Measurements from ENCODE around the gene VSIG8.

Gene VSIG8

GRCh38 chr1:159849626-159850366 lies 12.7 kb downstream of the VSIG8 start:
- no peak for TF ChIP-seq CTCF (IDR thresholded peaks at IDR 0.05; ENCODE audit: insufficient read depth, low read length, poor library complexity, severe bottlenecking)
- no peaks in the 10 kb centered on the region; the same call in 1 of the 2 replicates for H3K27me3 ChIP-seq (replicated peaks; ENCODE audit: control insufficient read depth, insufficient read depth, low read length)
- no peak for DNase-seq (ENCODE audit: extremely low read depth, insufficient read length)
- no peaks in the 10 kb centered on the region for H3K36me3 ChIP-seq (ENCODE audit: control insufficient read depth, insufficient read depth, low read length)
- H3K4me3 ChIP-seq (replicated peaks; ENCODE audit: low read depth, low read length): no peak overlapping the region

- Histone ChIP-seq H3K4me3 (replicated peaks; ENCODE audit: low read depth, low read length) (no peak overlapping the region), H3K36me3 (ENCODE audit: control insufficient read depth, insufficient read depth, low read length) (no peaks in the 10 kb centered on the region), H3K27me3 (replicated peaks; ENCODE audit: control insufficient read depth, insufficient read depth, low read length) (no peaks in the 10 kb centered on the region; the same call in 1 of the 2 replicates)
- DNase-seq (ENCODE audit: extremely low read depth, insufficient read length): no peak
- TF ChIP-seq CTCF (IDR thresholded peaks at IDR 0.05; ENCODE audit: insufficient read depth, low read length, poor library complexity, severe bottlenecking): no peak
Measured at GRCh38 chr1:159848326-159848725, 14.1 kb downstream of the VSIG8 start.

- Histone ChIP-seq H3K4me3 (replicated peaks; ENCODE audit: low read depth, low read length) (no peak overlapping the region), H3K36me3 (ENCODE audit: control insufficient read depth, insufficient read depth, low read length) (no peaks in the 10 kb centered on the region), H3K27me3 (replicated peaks; ENCODE audit: control insufficient read depth, insufficient read depth, low read length) (no peaks in the 10 kb centered on the region; the same call in 1 of the 2 replicates)
- DNase-seq (ENCODE audit: extremely low read depth, insufficient read length): no peak
- no peak for TF ChIP-seq CTCF (IDR thresholded peaks at IDR 0.05; ENCODE audit: insufficient read depth, low read length, poor library complexity, severe bottlenecking)
Measured at GRCh38 chr1:159847231-159847630, 15.2 kb downstream of the VSIG8 start.

- no peak overlapping the region for H3K4me3 ChIP-seq (replicated peaks; ENCODE audit: low read depth, low read length)
- DNase-seq (ENCODE audit: extremely low read depth, insufficient read length): no peak
- H3K27me3 ChIP-seq (replicated peaks; ENCODE audit: control insufficient read depth, insufficient read depth, low read length): no peaks in the 10 kb centered on the region; the same call in 1 of the 2 replicates
- TF ChIP-seq CTCF (IDR thresholded peaks at IDR 0.05; ENCODE audit: insufficient read depth, low read length, poor library complexity, severe bottlenecking): no peak
- no peaks in the 10 kb centered on the region for H3K36me3 ChIP-seq (ENCODE audit: control insufficient read depth, insufficient read depth, low read length)
Measured at GRCh38 chr1:159845751-159846629, 16.5 kb downstream of the VSIG8 start.

GRCh38 chr1:159843459-159843858 lies 19.0 kb downstream of the VSIG8 start:
- H3K4me3 ChIP-seq (replicated peaks; ENCODE audit: low read depth, low read length): no peak overlapping the region
- no peaks in the 10 kb centered on the region; the same call in 1 of the 2 replicates for H3K27me3 ChIP-seq (replicated peaks; ENCODE audit: control insufficient read depth, insufficient read depth, low read length)
- no peak for TF ChIP-seq CTCF (IDR thresholded peaks at IDR 0.05; ENCODE audit: insufficient read depth, low read length, poor library complexity, severe bottlenecking)
- no peak for DNase-seq (ENCODE audit: extremely low read depth, insufficient read length)
- no peaks in the 10 kb centered on the region for H3K36me3 ChIP-seq (ENCODE audit: control insufficient read depth, insufficient read depth, low read length)
